ENCODE results near the gene UBE2D3.
"Not testable (repeated sequence)": the region's sequence is repeated elsewhere in the genome, so short reads cannot be mapped to it uniquely, and the experiment has no call there.

UBE2D3 gene

GRCh38 chr4:102824398-102824797, 3.0 kb downstream of the UBE2D3 start:
- DNase-seq (ENCODE audit: low read depth in 2 of 2) = no peak
- H3K4me3 ChIP-seq (replicated peaks in 1 of 2; ENCODE audit: low read depth in 2 of 2, low read length in 2 of 2) = peak overlapping the region; percentile 91 to 93
- TF ChIP-seq, protein P1, sequence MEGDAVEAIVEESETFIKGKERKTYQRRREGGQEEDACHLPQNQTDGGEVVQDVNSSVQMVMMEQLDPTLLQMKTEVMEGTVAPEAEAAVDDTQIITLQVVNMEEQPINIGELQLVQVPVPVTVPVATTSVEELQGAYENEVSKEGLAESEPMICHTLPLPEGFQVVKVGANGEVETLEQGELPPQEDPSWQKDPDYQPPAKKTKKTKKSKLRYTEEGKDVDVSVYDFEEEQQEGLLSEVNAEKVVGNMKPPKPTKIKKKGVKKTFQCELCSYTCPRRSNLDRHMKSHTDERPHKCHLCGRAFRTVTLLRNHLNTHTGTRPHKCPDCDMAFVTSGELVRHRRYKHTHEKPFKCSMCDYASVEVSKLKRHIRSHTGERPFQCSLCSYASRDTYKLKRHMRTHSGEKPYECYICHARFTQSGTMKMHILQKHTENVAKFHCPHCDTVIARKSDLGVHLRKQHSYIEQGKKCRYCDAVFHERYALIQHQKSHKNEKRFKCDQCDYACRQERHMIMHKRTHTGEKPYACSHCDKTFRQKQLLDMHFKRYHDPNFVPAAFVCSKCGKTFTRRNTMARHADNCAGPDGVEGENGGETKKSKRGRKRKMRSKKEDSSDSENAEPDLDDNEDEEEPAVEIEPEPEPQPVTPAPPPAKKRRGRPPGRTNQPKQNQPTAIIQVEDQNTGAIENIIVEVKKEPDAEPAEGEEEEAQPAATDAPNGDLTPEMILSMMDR (IDR thresholded peaks at IDR 0.05; ENCODE audit: low read depth, low read length) = no peak

GRCh38 chr4:102823897-102824296, 3.5 kb downstream of the UBE2D3 start:
- DNase-seq (ENCODE audit: low read depth in 2 of 2) = no peak
- H3K4me3 ChIP-seq (replicated peaks in 1 of 2; ENCODE audit: low read depth in 2 of 2, low read length in 2 of 2) = peak overlapping the region; percentile 91 to 93
- TF ChIP-seq, protein P1 (IDR thresholded peaks at IDR 0.05; ENCODE audit: low read depth, low read length) = no peak

- no peak for DNase-seq (ENCODE audit: low read depth in 2 of 2)
- H3K4me3 ChIP-seq (replicated peaks in 1 of 2; ENCODE audit: low read depth in 2 of 2, low read length in 2 of 2) = peak overlapping the region; percentile 6 to 93
- TF ChIP-seq, protein P1 (IDR thresholded peaks at IDR 0.05; ENCODE audit: low read depth, low read length) = no peak
Observed at GRCh38 chr4:102823464-102823863, 3.9 kb downstream of the UBE2D3 start.

DNA sequence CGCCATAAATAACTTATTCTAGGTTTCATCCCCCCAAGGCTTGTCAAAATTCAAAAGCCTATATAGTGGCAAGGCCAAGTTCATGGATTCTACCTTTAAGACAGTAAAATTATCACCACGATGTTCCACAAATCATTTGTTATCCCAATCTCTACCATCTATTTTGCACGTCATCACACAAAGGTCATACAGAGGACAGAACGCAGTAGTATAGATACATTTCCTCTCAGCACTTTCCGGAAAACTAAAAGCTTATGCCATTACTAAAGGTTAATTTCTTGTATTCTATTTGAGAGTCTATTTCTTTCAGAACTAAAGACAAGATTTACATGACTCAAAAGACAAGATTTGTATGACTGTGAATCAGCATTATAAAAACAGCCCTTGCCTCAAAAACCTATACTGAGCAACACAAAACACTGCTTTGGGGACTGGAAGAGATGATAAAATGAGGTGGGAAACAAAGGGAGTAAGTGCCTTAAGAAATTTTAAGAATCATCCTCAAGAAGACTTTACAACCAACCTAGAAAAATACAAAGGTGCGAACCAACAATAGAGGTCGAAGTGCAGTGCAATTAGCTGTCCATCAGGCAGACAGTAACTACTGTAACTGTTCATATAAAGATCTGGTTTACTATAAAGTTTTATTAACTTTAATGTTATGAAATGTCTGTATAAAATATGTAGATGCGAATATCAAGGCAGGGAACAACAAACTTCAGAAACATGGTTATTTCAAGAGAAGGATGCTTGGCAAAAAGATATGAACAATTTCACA, 7.6 kb downstream of the UBE2D3 start:
- H3K4me3 ChIP-seq (replicated peaks in 1 of 2; ENCODE audit: low read depth in 2 of 2, low read length in 2 of 2) = peak overlapping the region in 1 of 2 donors; percentile 5
- TF ChIP-seq, protein P1 (IDR thresholded peaks at IDR 0.05; ENCODE audit: low read depth, low read length) = no peak
- DNase-seq (ENCODE audit: low read depth in 2 of 2) = peak in 1 of 2 donors; percentile 33

GRCh38 chr4:102819100-102819499, 8.3 kb downstream of the UBE2D3 start:
- not testable (repeated sequence) for DNase-seq (ENCODE audit: low read depth in 2 of 2); H3K4me3 ChIP-seq (replicated peaks in 1 of 2; ENCODE audit: low read depth in 2 of 2, low read length in 2 of 2)

- no peak overlapping the region for H3K4me3 ChIP-seq (replicated peaks in 1 of 2; ENCODE audit: low read depth in 2 of 2, low read length in 2 of 2)
- TF ChIP-seq, protein P1 (IDR thresholded peaks at IDR 0.05; ENCODE audit: low read depth, low read length) = no peak
- no peak for DNase-seq (ENCODE audit: low read depth in 2 of 2)
Observed at GRCh38 chr4:102817613-102818268, 9.6 kb downstream of the UBE2D3 start.

DNA sequence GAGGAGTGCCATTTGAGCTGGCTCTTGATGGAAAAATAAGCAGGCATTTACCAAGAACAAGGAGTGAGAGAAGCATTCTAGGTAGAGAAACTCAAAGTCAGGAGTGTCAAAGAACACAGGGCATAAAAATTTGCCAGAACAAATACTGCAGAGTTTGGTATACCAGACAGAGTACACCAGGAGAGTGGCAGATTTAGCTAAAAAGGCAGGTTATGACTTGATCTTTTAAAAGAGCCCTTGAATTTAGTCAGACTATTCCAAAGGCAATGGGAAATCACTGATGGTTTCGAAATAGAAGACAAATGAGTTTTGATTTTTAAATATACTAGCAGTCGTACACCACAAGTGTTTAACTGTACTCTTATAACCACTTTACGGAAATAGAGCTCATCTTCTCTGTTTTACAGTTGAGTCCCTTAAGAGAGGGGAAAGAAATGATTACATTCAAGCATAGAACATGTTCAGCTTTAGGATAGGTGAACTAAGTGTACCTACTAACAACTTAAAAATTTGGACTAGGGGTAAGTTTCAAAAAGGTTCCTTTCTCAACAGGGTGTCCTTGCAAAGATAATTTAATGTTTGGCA, 10.2 kb downstream of the UBE2D3 start:
- DNase-seq (ENCODE audit: low read depth in 2 of 2) = no peak
- no peak overlapping the region for H3K4me3 ChIP-seq (replicated peaks in 1 of 2; ENCODE audit: low read depth in 2 of 2, low read length in 2 of 2)

More for the DNA sequence above, 10.2 kb downstream of the UBE2D3 start:
- TF ChIP-seq, protein P1 (IDR thresholded peaks at IDR 0.05; ENCODE audit: low read depth, low read length) = no peak

All from cardiac fibroblast (primary cell).